COLO668 (cell line): Measurements from ENCODE around the gene PDE9A.

ENCODE experiments used
- DNase-seq: peaks from one replicate; lab custom pipeline; 2025; ENCODE audit not compliant: unreplicated experiment; lab: John Stamatoyannopoulos, UW

PDE9A gene

DNA sequence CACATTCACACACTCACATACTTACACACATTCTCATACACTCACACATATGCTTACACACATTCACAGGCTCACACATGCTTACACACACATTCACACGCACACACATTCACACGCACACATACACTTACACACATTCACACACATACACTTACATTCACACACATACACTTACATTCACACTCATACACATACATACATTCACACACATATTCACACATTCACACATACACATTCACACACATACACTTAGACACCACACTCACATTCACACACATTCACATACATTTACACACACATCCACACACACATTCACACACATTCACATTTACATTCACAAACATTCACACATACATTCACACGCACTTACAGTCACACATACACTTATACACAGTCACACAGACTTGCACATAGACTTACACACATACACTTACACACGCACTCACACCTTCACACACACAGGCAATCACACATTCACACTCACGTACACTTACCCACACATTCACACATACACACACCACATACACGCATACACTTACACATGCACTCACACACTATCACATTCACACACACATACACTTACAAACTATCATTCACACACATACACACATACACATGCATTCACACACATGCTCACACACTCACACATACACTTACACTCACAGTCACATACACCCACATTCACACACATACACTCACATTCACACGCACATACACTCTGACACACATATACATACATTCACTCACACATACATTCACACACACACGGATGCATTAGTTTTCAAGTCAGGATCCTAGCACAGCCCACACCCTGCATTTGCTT is 16.8 kb downstream of the PDE9A start:
- no peak for DNase-seq

DNA sequence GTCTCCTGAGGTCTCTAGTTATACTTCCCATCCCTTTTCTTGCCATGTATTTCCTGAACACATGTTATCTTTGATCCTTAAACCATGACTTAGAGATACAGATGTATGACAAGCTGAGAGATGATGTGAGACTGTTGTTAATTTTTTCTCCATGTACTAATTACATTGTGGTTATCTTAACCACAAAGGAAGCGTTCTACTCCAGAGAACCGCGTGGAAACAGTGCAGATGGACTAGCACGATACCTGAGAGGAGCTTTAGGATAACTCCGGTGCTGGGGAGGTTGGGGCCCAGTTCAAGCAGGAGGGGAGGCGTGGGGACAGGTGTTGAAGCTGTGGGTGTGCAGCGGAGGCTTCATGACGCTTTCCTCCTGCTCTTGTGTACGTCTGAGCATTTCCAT is 17.5 kb downstream of the PDE9A start:
- peak; percentile 51 for DNase-seq

DNA sequence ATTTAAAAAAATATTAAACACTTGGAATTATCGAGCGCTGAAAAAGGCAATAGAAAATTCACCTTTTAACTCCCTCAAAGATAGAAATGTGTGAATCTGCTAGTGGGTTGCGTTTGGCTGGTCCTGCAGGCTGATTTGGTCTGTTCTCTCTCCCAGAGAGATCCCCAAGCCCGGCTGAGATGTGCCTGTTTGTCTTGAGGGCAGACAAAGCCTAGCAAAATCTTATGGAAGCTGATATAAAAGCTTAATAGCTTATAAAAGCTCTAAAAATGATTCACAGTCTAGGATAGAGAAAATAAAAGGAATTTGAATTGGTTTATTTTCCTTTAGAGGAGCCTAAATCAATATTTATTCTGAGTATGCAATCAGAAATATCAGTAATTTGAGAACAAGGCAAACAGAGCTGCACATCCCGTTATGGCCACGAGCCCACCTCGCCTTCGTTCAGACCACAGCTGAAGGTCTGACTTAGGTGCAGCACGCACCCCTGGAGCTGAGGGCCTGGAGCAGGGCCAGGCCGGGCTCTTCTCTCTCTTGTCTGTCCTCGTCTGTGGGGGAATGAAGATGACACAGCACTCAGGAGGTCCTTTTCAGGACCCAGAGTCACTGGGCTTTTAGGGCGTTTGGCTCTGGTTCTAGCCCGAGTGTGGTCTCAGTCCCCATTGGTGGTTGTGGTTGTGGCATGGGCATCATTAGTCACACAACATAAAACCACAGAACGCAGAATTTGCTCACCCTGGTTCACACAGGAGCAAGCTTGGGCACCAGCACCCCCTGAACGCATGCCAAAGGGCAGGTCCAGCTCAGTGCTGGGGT is 18.6 kb downstream of the PDE9A start:
- DNase-seq: peak; percentile 81

DNA sequence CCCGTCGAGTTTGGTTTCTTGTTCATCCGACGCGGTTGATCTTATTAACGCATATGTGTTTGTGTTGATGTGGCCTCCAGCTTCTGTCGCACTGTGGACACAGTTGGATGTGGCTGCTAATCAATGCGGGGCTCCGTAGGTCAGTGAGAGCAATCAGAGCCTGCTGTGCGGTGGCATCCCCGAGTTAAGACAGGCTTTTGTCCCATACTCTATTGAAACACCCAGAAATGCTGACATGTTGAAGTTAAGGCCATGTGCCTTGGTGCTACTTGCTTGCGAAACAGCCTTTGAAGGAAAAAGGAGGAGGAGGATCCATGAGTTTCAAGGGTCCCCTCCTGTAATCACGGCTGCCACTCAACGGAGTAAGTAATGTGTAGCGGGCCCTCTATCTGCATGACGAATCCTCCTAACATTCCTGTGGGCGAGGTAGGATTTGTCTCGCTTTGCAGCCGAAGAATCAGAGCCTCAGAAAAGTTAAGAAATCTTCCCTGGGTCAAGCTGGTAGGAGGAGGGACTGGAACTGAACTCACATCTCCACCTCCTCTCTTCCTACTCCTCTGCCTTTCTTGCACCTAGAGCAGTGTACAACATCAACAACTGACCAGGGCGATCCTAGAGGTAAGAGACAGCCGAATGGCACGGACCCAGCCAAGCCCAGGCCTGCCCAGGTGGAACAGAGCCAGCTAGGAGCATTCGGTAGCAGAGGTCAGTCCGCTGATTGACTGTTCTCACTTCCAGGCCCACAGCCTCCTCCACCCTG is 19.5 kb downstream of the PDE9A start:
- no peak for DNase-seq

DNA sequence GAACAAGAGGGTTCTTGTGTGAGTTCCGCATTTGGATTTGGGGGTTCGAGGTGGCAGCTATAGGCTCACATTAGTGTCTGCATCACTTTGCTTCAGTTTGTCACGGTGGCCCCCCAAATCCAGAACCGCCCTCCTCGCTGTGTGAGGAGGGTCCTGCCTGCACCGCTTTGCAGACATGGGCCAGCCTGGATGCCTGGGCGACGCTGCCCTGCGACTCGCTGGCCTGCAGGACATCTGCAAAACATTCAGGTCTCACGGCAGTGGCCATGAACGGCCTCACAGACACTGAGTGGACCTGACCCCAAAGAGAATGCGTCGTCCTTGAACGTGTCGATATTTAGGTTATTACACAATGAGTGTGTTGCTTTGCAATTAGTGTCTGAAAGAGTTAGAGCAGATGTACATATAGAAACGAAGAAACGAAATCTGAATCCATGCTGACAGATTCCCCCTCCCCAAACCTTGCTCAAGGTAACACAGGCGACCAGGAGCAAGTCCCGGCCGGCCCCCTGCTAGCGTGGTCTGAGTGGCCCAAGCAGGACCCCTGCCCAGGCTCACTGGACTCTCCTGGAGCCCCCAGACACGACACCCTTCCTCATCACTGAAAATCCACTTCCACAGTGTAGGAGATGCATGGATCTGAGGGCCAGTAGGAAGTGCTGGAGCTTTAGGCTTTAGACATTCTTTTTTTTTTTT is 20.4 kb downstream of the PDE9A start:
- no peak for DNase-seq

GRCh38 chr21:42674351-42674940 is 21.0 kb downstream of the PDE9A start:
- DNase-seq: no peak

DNA sequence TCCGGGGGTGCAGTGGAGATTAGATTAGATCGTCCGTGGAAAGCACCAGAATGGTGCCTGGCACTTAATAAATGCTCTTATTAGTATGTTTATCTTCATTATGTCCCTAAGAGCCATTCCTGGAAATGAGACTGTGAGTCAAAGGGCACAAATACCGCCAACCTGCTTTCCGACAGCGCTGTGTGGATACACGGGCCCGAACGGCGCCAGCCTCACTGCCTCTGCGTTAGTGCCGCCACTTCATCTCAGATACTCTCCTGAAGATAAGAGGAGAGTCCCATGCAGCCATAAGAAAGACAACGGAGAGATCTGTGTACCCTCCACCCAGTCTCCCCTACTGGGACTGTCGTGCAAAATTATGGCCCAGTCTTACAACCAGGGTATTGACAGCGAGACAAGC is 22.0 kb downstream of the PDE9A start:
- DNase-seq: no peak

- DNase-seq: no peak
Observed at GRCh38 chr21:42676808-42677207, 23.4 kb downstream of the PDE9A start.

GRCh38 chr21:42677339-42678321 is 24.2 kb downstream of the PDE9A start:
- peak; percentile 41 for DNase-seq

- no peak for DNase-seq
Observed at GRCh38 chr21:42678618-42679295, 25.3 kb downstream of the PDE9A start.

DNA sequence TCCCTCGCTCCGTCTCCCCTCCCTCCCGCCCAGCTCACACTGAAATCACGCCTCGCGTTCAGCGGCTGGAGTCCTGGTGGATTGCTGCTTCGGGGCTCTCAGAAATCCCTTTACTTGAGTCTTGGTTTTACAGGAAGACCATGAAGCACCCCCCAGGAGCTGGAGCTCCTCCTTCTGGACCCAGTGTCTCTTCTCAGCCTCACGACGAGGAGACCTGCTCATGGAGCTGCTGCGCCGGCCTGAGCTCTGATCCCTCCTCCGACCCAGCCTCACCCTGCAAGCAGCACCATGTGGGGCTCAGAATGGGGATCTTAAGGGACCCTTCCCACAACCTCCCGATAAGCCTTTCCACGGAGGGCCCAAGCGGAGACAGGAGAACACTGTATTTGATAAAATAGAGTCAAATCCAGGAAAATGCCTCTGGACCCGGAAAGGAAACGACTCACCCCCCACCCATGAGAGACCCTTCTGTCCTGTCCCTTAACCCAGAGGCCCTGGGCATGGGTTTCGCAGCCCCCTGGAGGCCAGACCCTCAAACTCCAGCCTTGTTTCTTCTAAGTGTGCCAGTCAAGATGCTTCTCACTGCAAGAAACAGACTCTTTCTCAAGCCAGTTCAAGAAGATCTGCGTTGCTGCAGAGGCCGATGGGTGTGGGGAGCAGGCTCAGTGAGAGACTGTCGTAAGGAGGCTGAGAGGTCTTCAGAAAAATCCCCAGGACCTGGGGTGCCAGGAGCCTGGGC is 26.1 kb downstream of the PDE9A start:
- DNase-seq: no peak

- no peak for DNase-seq
Observed at GRCh38 chr21:42680058-42680330, 26.6 kb downstream of the PDE9A start.

DNA sequence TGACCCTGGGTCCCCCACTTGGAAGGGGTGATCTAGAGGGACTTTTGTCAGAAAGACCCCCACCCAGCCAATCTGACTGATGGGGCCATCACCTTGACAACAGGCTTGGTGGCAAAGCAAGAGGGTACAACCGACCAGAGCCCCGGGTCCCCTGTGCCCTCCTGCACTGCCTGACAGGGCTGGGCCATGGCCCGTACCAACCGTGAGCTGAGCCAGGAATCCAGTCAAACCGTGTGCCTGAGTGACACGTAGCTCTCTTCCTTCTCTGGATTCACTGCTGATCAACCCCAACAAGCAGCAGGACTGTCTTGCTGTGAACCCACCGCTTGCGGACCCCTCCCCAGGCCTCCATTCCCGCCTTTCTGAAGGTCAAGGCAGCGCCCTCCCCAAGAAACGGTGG is 27.0 kb downstream of the PDE9A start:
- DNase-seq: no peak

DNA sequence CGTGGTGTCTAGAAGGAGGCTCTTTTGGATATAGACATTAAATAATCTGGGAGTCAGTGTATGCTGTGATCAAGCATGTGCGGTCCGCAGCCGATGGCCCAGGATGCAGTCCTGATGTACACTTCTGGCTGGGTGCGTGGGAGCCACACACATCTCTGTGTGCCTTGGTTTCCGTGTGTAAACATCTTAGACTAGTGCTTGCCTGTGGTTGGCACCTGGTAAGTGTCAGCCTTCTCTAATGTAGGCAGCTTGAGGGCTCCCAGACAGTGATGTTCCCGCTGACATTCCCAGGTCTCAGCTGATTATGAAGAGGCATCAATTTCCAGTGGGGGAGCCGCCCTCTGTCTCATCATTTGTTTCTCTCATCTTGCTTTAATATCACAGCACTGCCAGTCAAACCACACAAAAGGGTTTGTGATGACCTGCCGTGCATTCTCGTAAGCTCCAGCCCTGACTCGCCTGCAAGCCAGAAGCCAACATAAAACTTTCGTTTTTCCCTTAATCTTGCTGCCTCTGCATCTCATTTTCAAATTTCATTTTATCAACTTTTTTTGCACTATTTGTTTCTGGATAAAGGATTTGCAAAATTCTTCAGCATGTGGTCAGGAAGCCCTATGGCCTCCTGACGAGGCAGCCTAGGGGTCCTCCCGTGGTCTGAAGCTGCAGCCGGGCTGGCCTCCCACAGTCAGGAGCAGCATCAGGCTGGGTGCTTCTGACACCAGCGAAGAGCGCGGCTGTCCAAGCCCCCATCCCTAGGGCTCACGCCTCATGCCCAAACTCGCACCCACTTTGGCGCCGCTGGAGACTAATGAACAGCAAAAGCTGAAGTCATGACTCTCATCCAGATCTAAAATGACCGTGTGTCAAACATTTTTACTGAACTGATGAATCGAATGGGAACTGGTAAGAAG is 28.1 kb downstream of the PDE9A start:
- no peak for DNase-seq

- no peak for DNase-seq
Observed at GRCh38 chr21:42682661-42683210, 29.3 kb downstream of the PDE9A start.

GRCh38 chr21:42683371-42684108 is 30.1 kb downstream of the PDE9A start:
- no peak for DNase-seq
